IPS-15b (cell line): ENCODE results near the gene TOX2.

Experiments
- H3K27me3 ChIP-seq: one replicate; pipeline ENCODE4 v1.6.1; 2013; ENCODE audit warnings: low read length; ENCODE audit not compliant: control insufficient read depth, insufficient read depth
- H3K36me3 ChIP-seq: one replicate; pipeline ENCODE4 v1.6.1; 2013; ENCODE audit warnings: low read length; ENCODE audit not compliant: control insufficient read depth, insufficient read depth
- H3K4me1 ChIP-seq: one replicate; pipeline ENCODE4 v1.6.1; 2013; ENCODE audit warnings: mild to moderate bottlenecking, low read length; ENCODE audit not compliant: control insufficient read depth, insufficient read depth
- H3K4me3 ChIP-seq: one replicate; pipeline ENCODE4 v1.5.1; 2013; ENCODE audit warnings: low read depth, low read length
- H3K9ac ChIP-seq: one replicate; pipeline ENCODE4 v1.6.1; 2013; ENCODE audit warnings: low read depth, mild to moderate bottlenecking, low read length
- H3K9me3 ChIP-seq: one replicate; pipeline ENCODE4 v1.6.1; 2013; ENCODE audit warnings: mild to moderate bottlenecking, low read length; ENCODE audit not compliant: control insufficient read depth, insufficient read depth

TOX2 gene

GRCh38 chr20:44012466-44013226, 98.0 kb downstream of the TOX2 start:
- H3K27me3 ChIP-seq: no peaks in the 10 kb centered on the region
- H3K4me1 ChIP-seq: no peaks in the 10 kb centered on the region
- no peaks in the 10 kb centered on the region for H3K36me3 ChIP-seq
- H3K9ac ChIP-seq: no peak overlapping the region
- H3K4me3 ChIP-seq: no peak overlapping the region
- H3K9me3 ChIP-seq: no peaks in the 10 kb centered on the region

- no peak overlapping the region for H3K4me3 ChIP-seq
- no peak overlapping the region for H3K9ac ChIP-seq
- H3K36me3 ChIP-seq: no peaks in the 10 kb centered on the region
- H3K27me3 ChIP-seq: no peaks in the 10 kb centered on the region
- H3K4me1 ChIP-seq: peaks cover 4% of the 10 kb centered on the region
- H3K9me3 ChIP-seq: no peaks in the 10 kb centered on the region
These were observed 100.4 kb downstream of the TOX2 start for GRCh38 chr20:44014807-44015732.

- Histone ChIP-seq H3K9me3 (no peaks in the 10 kb centered on the region), H3K4me1 (peaks cover 6% of the 10 kb centered on the region), H3K27me3 (no peaks in the 10 kb centered on the region), H3K9ac (no peak overlapping the region), H3K36me3 (no peaks in the 10 kb centered on the region), H3K4me3 (no peak overlapping the region)
These were observed 101.1 kb downstream of the TOX2 start for GRCh38 chr20:44015733-44016103.

GRCh38 chr20:44016525-44016924, 101.9 kb downstream of the TOX2 start:
- no peaks in the 10 kb centered on the region for H3K27me3 ChIP-seq
- no peak overlapping the region for H3K4me3 ChIP-seq
- H3K9ac ChIP-seq: no peak overlapping the region
- H3K4me1 ChIP-seq: peaks cover 7% of the 10 kb centered on the region
- no peaks in the 10 kb centered on the region for H3K36me3 ChIP-seq
- H3K9me3 ChIP-seq: no peaks in the 10 kb centered on the region

GRCh38 chr20:44017211-44017610, 102.6 kb downstream of the TOX2 start:
- no peaks in the 10 kb centered on the region for H3K27me3 ChIP-seq
- H3K9ac ChIP-seq: no peak overlapping the region
- no peak overlapping the region for H3K4me3 ChIP-seq
- H3K9me3 ChIP-seq: no peaks in the 10 kb centered on the region
- peaks cover 7% of the 10 kb centered on the region for H3K4me1 ChIP-seq
- no peaks in the 10 kb centered on the region for H3K36me3 ChIP-seq

GRCh38 chr20:44017905-44018258, 103.2 kb downstream of the TOX2 start:
- H3K4me1 ChIP-seq: peaks cover 7% of the 10 kb centered on the region
- no peaks in the 10 kb centered on the region for H3K27me3 ChIP-seq
- no peaks in the 10 kb centered on the region for H3K36me3 ChIP-seq
- no peaks in the 10 kb centered on the region for H3K9me3 ChIP-seq
- H3K9ac ChIP-seq: no peak overlapping the region
- no peak overlapping the region for H3K4me3 ChIP-seq

GRCh38 chr20:44018259-44018941, 103.7 kb downstream of the TOX2 start:
- Histone ChIP-seq H3K4me3 (no peak overlapping the region), H3K9ac (no peak overlapping the region), H3K9me3 (no peaks in the 10 kb centered on the region), H3K4me1 (peaks cover 7% of the 10 kb centered on the region), H3K36me3 (no peaks in the 10 kb centered on the region), H3K27me3 (no peaks in the 10 kb centered on the region)

GRCh38 chr20:44018942-44019637, 104.4 kb downstream of the TOX2 start:
- Histone ChIP-seq H3K9ac (no peak overlapping the region), H3K4me3 (no peak overlapping the region), H3K36me3 (no peaks in the 10 kb centered on the region), H3K27me3 (no peaks in the 10 kb centered on the region), H3K9me3 (no peaks in the 10 kb centered on the region), H3K4me1 (peaks cover 7% of the 10 kb centered on the region)

- Histone ChIP-seq H3K36me3 (no peaks in the 10 kb centered on the region), H3K9ac (no peak overlapping the region), H3K4me1 (peaks cover 7% of the 10 kb centered on the region), H3K9me3 (no peaks in the 10 kb centered on the region), H3K27me3 (no peaks in the 10 kb centered on the region), H3K4me3 (no peak overlapping the region)
These were observed 105.1 kb downstream of the TOX2 start for GRCh38 chr20:44019638-44020335.

- peaks cover 7% of the 10 kb centered on the region for H3K4me1 ChIP-seq
These were observed 105.9 kb downstream of the TOX2 start for GRCh38 chr20:44020406-44021148.

More at GRCh38 chr20:44020406-44021148, 105.9 kb downstream of the TOX2 start:
- H3K9ac ChIP-seq: no peak overlapping the region
- H3K9me3 ChIP-seq: no peaks in the 10 kb centered on the region
- no peaks in the 10 kb centered on the region for H3K36me3 ChIP-seq
- H3K27me3 ChIP-seq: no peaks in the 10 kb centered on the region
- no peak overlapping the region for H3K4me3 ChIP-seq
